CD4-positive, alpha-beta T cell treated with Interleukin-4 for 1 hour (primary cell): ENCODE measurements around the gene AP3D1.

Source experiments
- DNase-seq, 2 donors: peaks; one replicate each; pipeline ENCODE4 v3.0.0-alpha.2; 2020 to 2022

The AP3D1 gene

GRCh38 chr19:2081873-2082810, 69.2 kb downstream of the AP3D1 start:
- peak; percentile 79 for DNase-seq

- DNase-seq = no peak
Observed at GRCh38 chr19:2080336-2080988, 70.9 kb downstream of the AP3D1 start.

GRCh38 chr19:2079865-2080301, 71.5 kb downstream of the AP3D1 start:
- DNase-seq = no peak

GRCh38 chr19:2079076-2079864, 72.1 kb downstream of the AP3D1 start:
- no peak for DNase-seq

- DNase-seq = no peak
Observed at GRCh38 chr19:2077833-2078619, 73.3 kb downstream of the AP3D1 start.

- DNase-seq = no peak
Observed at GRCh38 chr19:2077398-2077797, 74.0 kb downstream of the AP3D1 start.

GRCh38 chr19:2076526-2076944, 74.8 kb downstream of the AP3D1 start:
- DNase-seq = no peak

GRCh38 chr19:2072757-2073551, 78.4 kb downstream of the AP3D1 start:
- no peak for DNase-seq

GRCh38 chr19:2070986-2071673, 80.2 kb downstream of the AP3D1 start:
- DNase-seq = no peak

GRCh38 chr19:2070436-2070827, 80.9 kb downstream of the AP3D1 start:
- DNase-seq = no peak

- no peak for DNase-seq
Observed at GRCh38 chr19:2064788-2065524, 86.4 kb downstream of the AP3D1 start.

- DNase-seq = no peak
Observed at GRCh38 chr19:2064395-2064787, 87.0 kb downstream of the AP3D1 start.

GRCh38 chr19:2063824-2064223, 87.5 kb downstream of the AP3D1 start:
- DNase-seq = no peak

- no peak for DNase-seq
Observed at GRCh38 chr19:2062770-2063169, 88.6 kb downstream of the AP3D1 start.

- DNase-seq = no peak
Observed at GRCh38 chr19:2062389-2062729, 89.0 kb downstream of the AP3D1 start.

- peak; percentile 99 for DNase-seq
Observed at GRCh38 chr19:2061495-2062388, 89.6 kb downstream of the AP3D1 start.

- DNase-seq = peak in 1 of 2 donors; percentile 49
Observed at GRCh38 chr19:2060884-2061494, 90.4 kb downstream of the AP3D1 start.

GRCh38 chr19:2059422-2060201, 91.8 kb downstream of the AP3D1 start:
- no peak for DNase-seq
